Esophagus mucosa (tissue), 1 donor: ENCODE measurements around the gene UBR1. TPM values are rescaled to one million over a fixed set of nuclear protein-coding genes. Genes with fewer than 3 reads are reported as not detected.
"Not testable (repeated sequence)": the region's sequence is repeated elsewhere in the genome, so short reads cannot be mapped to it uniquely, and the experiment has no call there.

Source experiments
- ATAC-seq: fragments of 200-7000 bp; cut with Tn5 transposase; one replicate; pipeline ENCODE4 v1.9.1; 2020
- total RNA-seq: library from RNA; stranded (reverse); gene quantifications from one replicate; pipeline ENCODE4 v1.2.4, GENCODE V29; 2023
- donor health status: DM: yes; HTN: yes; CAD: no.

The UBR1 gene
- total RNA-seq, 1 donor from 2014 or later, result 9.1 TPM

- ATAC-seq, result no peak
These were observed 202.2 kb downstream of the UBR1 start for GRCh38 chr15:42903388-42904324.

GRCh38 chr15:42893911-42894310 is 211.9 kb downstream of the UBR1 start:
- ATAC-seq, result not testable (repeated sequence)

Other genes with a start within 250 kb of the UBR1 start
- gene TTBK2, start 185.3 kb downstream of the UBR1 start, total RNA-seq, result 5.4 TPM
- 11.8 TPM for gene TMEM62, start 27.5 kb upstream of the UBR1 start, total RNA-seq
- gene CCNDBP1, start 79.4 kb upstream of the UBR1 start, total RNA-seq, result 53.1 TPM
- not detected for gene EPB42, start 115.0 kb upstream of the UBR1 start, total RNA-seq
- gene TGM5, start 160.9 kb upstream of the UBR1 start, total RNA-seq, result 13.5 TPM
- 0.40 TPM for gene TGM7, start 196.2 kb upstream of the UBR1 start, total RNA-seq
- 7.8 TPM for gene LCMT2, start 224.5 kb upstream of the UBR1 start, total RNA-seq